GM19239 (cell line): ENCODE measurements around the gene ATP2B2.

Experiments
- DNase-seq: peaks from one replicate; pipeline ENCODE4 v3.0.0; 2011; ENCODE audit warnings: low spot score; ENCODE audit not compliant: insufficient read length
- FAIRE-seq: peaks from 2 replicates; lab custom pipeline; 2011; peaks lifted over from hg19 to GRCh38; lab: Jason Lieb, UNC

Gene ATP2B2

GRCh38 chr3:10474275-10474646, 31.1 kb downstream of the ATP2B2 start:
- DNase-seq (no peak), FAIRE-seq (no peak)

- FAIRE-seq = no peak
Measured at GRCh38 chr3:10473581-10474274, 31.7 kb downstream of the ATP2B2 start.

GRCh38 chr3:10472877-10473440, 32.4 kb downstream of the ATP2B2 start:
- DNase-seq (no peak), FAIRE-seq (no peak)

More at GRCh38 chr3:10473581-10474274, 31.7 kb downstream of the ATP2B2 start:
- no peak for DNase-seq

- DNase-seq = no peak
- FAIRE-seq = no peak
Measured at GRCh38 chr3:10471054-10471688, 34.2 kb downstream of the ATP2B2 start.

GRCh38 chr3:10470120-10471053, 35.0 kb downstream of the ATP2B2 start:
- DNase-seq = no peak
- no peak for FAIRE-seq

- no peak for DNase-seq
- no peak for FAIRE-seq
Measured at GRCh38 chr3:10469441-10470119, 35.8 kb downstream of the ATP2B2 start.

- FAIRE-seq (no peak), DNase-seq (no peak)
Measured at GRCh38 chr3:10468613-10469354, 36.6 kb downstream of the ATP2B2 start.

- DNase-seq = no peak
- FAIRE-seq = no peak
Measured at GRCh38 chr3:10467904-10468612, 37.3 kb downstream of the ATP2B2 start.

- FAIRE-seq (no peak), DNase-seq (no peak)
Measured at GRCh38 chr3:10467204-10467603, 38.2 kb downstream of the ATP2B2 start.

- FAIRE-seq = no peak
Measured at GRCh38 chr3:10466186-10466585, 39.2 kb downstream of the ATP2B2 start.

GRCh38 chr3:10465161-10465560, 40.2 kb downstream of the ATP2B2 start:
- DNase-seq (no peak), FAIRE-seq (no peak)

More at GRCh38 chr3:10466186-10466585, 39.2 kb downstream of the ATP2B2 start:
- no peak for DNase-seq

- FAIRE-seq (no peak), DNase-seq (no peak)
Measured at GRCh38 chr3:10463533-10464434, 41.6 kb downstream of the ATP2B2 start.

- no peak for DNase-seq
- no peak for FAIRE-seq
Measured at GRCh38 chr3:10462641-10463532, 42.5 kb downstream of the ATP2B2 start.

GRCh38 chr3:10460951-10461545, 44.3 kb downstream of the ATP2B2 start:
- no peak for FAIRE-seq
- DNase-seq = no peak

- peak; percentile 46 for DNase-seq
- FAIRE-seq = no peak
Measured at GRCh38 chr3:10459954-10460754, 45.2 kb downstream of the ATP2B2 start.

- FAIRE-seq = no peak
- no peak for DNase-seq
Measured at GRCh38 chr3:10457560-10457959, 47.8 kb downstream of the ATP2B2 start.
